ENCODE data around the gene ANKRD37.
"Not testable (repeated sequence)": the region's sequence is repeated elsewhere in the genome, so short reads cannot be mapped to it uniquely, and the experiment has no call there.

Gene ANKRD37

DNA sequence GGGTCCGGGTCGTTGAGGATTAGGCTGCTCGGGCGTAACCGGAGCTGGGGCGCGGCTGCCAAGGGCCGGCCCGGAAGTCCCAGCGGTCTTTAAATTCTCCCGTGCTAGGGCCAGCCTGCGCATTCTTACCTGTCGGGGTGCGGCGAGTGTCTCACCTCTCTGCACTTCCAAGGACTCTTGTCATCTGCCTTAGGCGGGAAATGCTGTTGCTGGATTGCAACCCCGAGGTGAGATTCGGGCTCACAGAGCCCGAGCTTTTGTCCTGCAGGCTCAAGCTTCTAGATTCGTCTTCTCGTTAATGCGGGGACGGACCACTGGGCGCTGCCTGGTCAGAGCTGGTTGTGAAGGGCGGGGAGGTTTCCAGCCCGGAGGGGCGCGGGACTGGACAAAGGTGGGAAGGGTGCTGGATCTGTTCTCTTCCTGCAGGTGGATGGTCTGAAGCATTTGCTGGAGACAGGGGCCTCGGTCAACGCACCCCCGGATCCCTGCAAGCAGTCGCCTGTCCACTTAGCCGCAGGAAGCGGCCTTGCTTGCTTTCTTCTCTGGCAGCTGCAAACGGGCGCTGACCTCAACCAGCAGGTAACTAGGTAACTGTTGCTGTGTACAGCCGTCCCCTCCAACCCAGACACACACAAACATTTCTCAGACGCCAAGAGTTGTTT, at the start of gene ANKRD37:
ANKRD37 (plus strand) TSS at position 118 of the 662 bp plus-strand sequence; CDS start at position 201, 83 bp downstream.
- no peak for DNase-seq

DNA sequence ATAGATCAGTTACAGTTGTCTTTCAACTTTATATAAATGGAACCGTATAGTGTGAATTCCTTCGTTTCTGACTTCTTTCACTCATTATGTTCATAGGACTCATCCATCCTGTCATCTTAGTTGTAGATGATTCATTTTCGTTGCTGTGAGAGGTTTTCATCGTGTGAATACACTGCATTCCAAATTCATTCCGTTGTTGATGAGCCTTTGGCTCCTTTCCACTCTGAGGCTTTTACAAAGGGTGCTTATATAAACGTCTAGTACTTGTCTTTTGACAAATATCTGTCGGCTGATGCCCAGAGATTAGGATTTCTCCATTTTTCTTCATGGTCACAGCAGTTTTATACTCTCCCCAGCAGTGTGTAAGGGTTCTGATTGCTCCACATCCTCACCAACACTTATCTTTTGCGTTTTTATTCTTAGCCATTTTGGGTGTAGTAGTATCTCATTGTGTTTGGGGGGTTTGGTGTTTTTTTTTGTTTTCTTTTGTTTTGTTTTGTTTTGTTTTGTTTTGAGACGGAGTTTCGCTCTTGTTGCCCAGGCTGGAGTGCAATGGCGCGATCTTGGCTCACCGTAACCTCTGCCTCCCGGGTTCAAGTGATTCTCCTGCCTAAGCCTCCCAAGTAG, 49.6 kb upstream of the ANKRD37 start:
- DNase-seq, result no peak

DNA sequence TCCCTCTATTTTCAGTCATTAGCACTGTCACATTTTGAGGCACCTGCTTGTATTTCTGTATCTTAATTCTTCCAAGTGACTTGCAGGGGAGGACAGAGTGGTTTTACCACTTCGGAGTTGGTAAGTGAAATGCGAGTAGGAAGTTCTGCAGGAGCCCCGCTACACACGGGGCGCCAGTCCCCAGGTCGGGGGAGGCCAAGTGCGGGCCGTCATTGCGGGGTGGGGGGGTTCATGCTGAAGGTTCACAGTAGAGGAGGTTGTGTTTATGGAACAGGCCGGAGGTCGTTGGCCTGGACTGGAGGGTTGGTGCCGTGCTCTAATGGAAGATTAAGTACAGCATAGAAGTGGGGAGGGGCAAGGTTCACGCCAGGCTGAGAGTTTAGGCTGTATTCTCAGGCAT, 45.0 kb upstream of the ANKRD37 start:
- no peak for DNase-seq

- DNase-seq, result no peak
Observed at GRCh38 chr4:185352202-185352601, 44.4 kb upstream of the ANKRD37 start.

DNA sequence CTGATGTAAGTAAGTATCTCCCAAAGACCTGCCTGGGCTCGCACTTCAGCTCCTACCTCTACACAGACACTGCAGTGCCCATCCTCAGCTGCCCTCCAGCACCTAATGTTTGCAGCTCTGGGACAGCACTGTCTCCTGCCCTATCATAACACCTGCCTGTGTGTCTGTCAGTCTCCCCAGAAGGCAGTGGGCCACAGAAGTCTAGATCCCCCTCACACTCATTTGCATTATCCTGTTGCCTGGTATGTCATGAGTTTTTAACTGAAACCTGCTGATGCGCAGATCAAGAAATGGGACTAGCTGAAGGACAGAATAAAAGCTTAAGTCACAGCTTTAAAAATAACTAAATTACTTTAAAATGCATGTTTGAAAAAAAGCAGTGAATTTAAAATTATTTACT, 43.9 kb upstream of the ANKRD37 start:
- no peak for DNase-seq

GRCh38 chr4:185357211-185357610, 39.4 kb upstream of the ANKRD37 start:
- DNase-seq, result no peak

DNA sequence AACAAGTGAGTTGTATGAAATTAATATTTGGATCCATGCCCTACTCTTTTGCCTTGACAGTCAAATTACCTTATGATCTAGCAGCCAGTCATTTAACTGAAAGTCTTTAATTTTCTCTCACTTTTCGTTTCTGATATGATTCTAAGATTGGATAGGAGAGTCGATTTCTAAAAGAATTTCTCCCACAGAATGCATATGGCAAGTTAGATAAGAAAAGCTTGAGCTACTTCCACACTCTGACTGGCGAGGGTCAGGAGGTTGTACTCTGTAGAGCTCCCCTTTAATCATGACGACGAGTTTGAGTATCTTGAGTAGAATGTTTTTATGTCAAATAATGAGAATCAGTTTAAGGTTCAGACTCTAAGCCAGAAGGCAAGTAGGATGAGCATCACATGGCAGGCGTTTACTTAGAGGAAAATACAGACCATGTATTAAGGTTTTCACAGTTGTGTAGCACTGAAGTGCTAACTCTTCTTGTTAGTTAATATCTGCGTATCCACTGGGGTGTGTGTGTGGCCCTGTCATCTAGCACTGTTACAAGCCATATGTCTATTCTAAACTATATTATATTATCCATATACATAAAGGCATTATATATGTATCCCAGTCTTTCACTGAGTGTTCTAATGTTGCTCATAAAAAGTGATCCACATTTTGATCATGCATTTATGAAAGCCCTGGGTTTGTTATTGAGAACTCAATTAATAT, 38.8 kb upstream of the ANKRD37 start:
- peak; percentile 60 for DNase-seq

DNA sequence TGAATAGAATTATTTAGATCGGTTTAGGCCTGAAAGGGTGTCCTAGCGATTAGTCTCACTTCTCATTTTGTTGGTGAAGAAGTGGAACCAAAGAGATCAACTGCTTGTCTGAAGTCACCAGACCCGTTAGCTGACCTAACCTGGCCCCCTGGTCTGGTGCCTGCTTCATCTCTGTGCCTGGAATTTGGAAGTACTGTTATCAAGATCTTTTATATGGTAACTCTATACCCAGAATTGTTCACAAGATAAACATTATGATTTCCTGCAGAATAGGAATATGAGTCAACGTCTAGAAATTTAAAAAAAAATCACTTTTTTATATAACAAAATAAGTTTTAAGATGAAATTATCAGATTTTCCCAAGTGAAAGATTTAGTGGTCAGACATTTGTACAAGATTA, 38.1 kb upstream of the ANKRD37 start:
- no peak for DNase-seq

DNA sequence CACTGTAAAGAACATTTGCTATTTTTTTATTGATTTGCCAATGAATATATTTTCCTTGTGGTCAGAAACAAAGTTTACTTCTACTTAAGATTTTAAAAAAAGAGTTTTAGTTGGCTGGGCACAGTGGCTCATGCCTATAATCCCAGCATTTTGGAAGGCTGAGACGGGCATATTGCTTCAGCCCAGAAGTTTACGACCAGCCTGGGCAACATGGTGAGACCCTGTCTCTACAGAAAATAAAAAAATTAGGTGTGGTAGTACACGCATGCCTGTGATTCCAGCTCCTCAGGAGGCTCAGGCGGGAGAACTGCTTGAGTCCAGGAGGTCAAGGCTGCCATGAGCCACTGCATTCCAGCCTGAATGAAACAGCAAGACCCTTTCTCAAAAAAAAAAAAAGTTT, 37.7 kb upstream of the ANKRD37 start:
- no peak for DNase-seq

DNA sequence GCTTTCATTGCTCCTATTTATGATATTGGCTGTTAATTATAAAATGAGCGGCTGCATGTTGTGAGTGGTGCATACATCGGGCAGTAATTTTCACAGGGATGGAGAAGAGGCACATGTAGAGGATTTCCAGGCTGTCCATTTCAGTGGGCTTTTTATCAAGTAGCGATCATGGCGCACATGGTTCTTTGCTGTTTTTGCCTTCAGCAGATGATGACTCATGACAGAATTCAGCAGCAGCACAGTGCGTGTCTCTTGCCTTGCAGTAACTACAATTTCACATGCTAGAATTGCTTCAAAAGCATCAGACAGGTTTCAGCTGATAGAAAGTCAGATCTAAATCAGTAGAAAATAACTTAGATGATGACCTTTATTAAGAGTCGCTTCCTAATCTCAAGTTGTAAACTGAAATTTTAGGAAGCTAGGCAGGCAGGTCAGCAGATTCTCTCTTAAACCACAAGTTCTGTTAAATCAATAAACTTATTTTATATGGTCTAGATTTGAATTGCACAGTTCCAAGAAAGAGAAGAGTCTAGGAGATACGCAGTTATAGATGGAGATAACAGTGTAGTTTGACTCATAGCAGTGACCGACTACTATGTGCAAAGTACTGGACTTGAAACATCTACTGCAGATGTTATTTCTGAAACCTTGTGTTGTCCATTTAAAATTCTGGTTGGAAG, 36.7 kb upstream of the ANKRD37 start:
- DNase-seq, result no peak

DNA sequence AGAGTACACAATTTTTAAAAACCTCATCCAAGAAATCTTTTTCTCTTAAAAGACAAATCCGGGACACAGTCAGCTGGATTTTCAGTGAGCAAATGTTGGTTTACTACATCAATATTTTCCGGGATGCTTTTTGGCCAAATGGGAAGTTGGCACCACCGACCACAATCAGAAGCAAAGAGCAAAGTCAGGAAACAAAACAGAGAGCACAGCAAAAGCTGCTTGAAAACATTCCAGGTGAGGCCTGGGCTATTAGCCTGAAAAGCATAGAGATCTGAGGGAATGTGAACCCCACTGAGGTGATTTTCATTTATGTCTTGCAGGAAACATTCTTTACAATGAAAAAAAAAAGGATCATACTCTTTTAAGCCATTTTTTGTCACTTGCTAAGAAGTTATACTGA, 34.8 kb upstream of the ANKRD37 start:
- DNase-seq, result no peak

DNA sequence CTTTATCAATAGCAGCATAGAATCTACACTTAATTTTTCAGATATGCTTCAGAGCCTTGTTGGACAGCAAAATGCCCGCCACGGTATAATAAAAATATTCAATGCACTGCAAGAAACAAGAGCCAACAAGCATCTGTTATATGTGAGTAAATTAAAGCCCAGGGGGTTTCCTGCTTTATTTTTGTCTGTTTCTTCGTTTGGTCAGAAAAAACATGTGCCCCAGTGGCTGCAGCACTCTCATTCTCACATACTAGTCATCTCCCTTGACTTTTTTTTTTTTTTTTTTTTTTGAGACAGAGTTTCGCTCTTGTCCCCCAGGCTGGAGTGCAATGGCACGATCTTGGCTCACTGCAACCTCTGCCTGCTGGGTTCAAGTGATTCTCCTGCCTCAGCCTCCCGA, 34.1 kb upstream of the ANKRD37 start:
- not testable (repeated sequence) for DNase-seq

DNA sequence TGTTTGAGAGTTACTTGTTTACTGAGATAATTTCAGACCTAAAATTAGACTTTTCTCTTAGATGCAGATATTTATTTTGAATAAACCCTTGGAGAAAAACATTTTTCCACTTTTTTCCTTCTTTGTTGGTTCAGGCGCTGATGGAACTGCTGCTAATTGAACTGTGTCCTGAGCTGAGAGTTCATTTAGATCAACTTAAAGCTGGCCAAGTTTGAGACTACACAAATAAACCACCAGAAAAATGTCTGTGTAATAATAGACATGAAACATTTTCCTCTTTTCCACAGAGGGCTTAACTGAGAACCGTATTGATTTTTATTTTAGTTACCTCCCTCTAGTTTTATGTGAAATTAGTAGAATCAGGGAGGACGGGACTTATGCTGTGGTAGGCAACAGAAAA, 33.4 kb upstream of the ANKRD37 start:
- DNase-seq, result no peak

GRCh38 chr4:185364886-185365285, 31.8 kb upstream of the ANKRD37 start:
- DNase-seq, result no peak

DNA sequence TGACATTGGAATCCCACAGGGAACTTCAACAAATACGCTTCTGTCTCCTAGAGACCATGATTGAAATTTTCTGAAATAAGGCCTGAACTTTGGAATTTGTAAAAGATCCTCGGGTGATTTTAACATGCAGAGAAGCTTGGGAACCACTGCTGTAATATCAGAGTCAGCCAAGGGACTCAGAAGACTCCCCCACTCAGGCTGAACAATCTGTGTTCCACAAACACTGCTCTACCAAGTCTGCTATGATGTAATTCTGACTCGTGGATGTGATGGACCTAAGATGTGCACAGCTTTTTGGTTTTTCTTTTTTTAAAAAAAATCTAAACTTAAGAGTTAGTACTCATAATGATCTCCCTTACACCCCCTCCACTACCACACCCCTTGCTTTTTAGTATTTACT, 26.9 kb upstream of the ANKRD37 start:
- DNase-seq, result no peak

DNA sequence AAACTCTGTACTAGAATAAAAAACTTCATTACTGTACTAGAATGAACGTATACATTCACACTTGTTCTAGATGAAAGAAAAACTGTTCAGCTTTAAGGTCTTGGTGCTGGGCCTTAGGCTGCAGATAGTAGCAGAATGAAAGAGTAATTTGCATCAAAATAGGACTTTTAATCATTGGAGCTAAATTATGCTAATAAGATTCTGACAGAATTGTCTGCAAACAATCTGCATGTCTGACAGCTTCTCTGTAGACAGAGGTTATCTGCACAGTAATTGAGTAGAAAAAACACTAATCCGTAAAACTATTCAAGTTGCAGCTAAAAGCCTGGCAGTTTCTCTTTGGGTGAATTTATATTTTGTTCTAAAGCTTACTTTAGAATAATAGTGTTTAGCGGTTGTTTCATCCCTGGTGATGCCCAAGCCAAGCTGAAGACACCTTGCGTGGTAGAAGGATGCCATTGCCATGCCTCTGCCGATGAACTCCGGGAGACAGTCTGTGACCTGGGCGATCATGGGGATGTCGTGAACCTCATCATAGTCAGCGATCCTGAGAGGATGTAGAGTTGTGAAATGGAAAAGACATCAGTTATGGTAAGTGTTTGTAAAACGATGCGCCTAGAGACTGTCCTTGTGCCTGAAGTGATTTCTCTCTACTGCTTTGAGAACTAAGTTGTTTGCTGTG, 26.2 kb upstream of the ANKRD37 start:
- DNase-seq, result no peak

DNA sequence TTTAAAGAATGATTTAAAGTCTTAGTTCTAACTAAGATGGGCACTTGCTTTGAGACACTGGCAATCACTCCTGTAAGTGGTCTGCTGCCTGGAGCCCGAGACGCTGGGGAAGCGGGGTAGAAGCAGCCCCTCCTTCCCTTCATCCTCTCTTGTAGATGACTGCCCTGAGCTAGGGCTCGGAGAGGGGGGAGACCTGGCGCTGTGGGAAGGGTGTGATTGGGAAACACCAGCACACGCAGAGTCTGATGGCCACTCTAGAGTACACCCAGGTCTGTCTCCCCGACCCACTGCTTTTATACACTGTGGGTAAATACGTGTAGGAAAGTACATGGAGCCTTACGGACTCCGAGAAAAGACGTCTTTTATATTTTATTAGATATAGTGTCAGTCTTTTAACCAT, 24.9 kb upstream of the ANKRD37 start:
- no peak for DNase-seq

DNA sequence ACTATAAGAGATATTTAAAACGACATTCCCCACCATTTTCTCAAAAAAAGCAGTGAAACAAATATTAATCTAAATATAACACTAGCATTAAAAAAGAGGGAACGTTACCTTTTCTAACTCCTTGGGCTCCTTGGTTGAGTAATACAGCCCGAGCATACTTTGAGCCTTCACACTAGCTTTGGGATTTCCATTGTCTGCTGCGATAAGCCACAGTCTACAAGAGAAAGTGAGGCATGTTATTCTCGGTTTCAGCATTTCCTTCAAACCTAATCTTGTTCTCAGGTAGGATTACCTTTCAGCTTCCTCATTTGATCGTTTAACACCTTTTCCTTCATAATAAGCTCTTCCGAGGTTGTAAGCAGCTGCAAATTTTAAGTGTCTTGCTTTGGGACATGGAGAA, 22.6 kb upstream of the ANKRD37 start:
- DNase-seq, result no peak

GRCh38 chr4:185374573-185374972, 22.1 kb upstream of the ANKRD37 start:
- DNase-seq, result no peak

DNA sequence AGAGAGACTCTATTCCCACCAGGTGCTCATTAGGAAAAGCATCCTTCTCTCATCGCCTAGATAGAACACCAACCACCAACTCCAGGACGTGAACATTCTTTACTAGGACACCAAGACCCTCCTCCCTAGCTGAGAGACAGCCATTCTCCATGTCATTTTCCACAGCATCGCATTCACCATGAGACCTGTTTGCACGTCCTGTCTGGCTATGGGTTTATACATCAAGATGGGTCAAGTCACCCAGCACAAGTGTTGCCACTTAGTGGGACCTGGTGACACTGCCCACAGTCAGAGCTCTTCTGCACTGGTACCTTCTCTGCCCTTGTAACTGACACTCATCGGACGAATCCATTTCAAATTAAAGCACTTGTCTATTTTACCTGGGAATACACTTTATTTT, 18.4 kb upstream of the ANKRD37 start:
- no peak for DNase-seq

DNA sequence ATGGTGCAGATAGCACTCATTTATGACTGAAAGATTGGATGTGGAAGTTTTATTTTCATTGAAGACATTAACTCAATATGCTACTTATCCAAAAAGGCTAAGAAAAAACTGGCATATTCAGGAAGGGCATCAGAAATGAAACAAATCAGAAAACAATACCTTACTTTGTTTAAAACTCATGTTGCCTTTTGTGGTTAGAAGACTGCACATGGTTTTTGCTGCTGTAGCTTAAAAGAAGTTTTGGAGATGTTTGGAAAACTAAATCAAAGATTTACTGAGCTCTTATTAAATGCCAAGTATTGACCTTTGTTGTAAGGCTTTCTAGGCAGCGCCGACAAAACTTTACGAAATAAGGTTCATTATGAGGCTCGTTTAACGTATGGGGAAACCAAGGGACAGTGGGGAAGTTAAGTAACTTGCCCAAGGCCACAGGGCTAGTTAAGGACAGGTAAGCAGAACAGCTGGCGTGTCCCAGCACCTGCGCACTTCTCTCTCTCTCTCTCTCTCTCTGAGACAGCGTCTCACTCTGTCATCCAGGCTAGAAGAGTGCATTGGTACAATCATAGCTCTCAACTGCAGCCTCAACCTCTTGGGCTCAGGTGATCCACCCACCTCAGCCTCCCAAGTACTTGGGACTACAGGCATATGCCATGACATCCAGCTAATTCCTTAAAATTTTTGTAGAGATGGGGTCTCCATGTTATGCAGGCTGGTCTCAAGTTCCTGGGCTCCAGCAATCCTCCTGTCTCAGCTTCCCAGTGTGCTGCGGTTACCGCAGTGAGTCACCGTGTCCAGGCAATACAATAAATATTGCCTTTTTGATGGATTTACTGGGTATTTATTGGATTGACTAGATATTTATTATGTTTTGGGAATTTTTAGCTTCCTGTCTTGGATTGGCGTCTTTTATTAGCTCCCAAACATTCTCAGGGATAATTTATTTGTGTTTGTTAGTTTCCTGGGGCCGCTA, 17.0 kb upstream of the ANKRD37 start:
- no peak for DNase-seq

GRCh38 chr4:185380320-185380719, 16.3 kb upstream of the ANKRD37 start:
- DNase-seq, result no peak

Measured in hematopoietic multipotent progenitor cell treated with erythropoietin and hydrocortisone succinate and interleukin-3 and kit ligand, for 6 days (in vitro differentiated cells).